GM23338 (cell line): ENCODE results near the gene FAHD1. TPM values are rescaled to one million over a fixed set of nuclear protein-coding genes. Genes with fewer than 3 reads are reported as not detected.
A peak's percentile ranks its signal among the peaks of the same experiment; 100 is the strongest.

Experiments
- ATAC-seq: fragments of 200-7000 bp; cut with Tn5 transposase; 3 replicates; pipeline ENCODE4 v1.9.1; 2020
- DNase-seq: peaks from one replicate; pipeline ENCODE4 v3.0.0-alpha.2; 2015; ENCODE audit warnings: low spot score
- H2AFZ ChIP-seq: fragments of 200-600 bp; sonication (generic); 2 replicates; pipeline ENCODE4 v1.8.0; 2016; ENCODE audit warnings: antibody characterized with exemption, mild to moderate bottlenecking, moderate library complexity
- H3F3A ChIP-seq: fragments of 200-600 bp; sonication (generic); replicated peaks from 2 replicates; pipeline ENCODE4 v1.8.0; 2017; ENCODE audit warnings: antibody characterized with exemption, mixed run types, low read depth
- H3K27ac ChIP-seq: fragments of 200-600 bp; sonication (generic); 2 replicates; pipeline ENCODE4 v1.6.1; 2016; ENCODE audit warnings: low read depth
- H3K27me3 ChIP-seq: fragments of 200-600 bp; sonication (generic); 2 replicates; pipeline ENCODE4 v1.8.0; 2016; ENCODE audit warnings: mild to moderate bottlenecking, mixed run types, moderate library complexity; ENCODE audit not compliant: insufficient read depth
- H3K36me3 ChIP-seq: fragments of 200-600 bp; sonication (generic); 2 replicates; pipeline ENCODE4 v1.8.0; 2016; ENCODE audit warnings: mild to moderate bottlenecking; ENCODE audit not compliant: insufficient read depth
- H3K4me1 ChIP-seq: fragments of 200-600 bp; sonication (generic); 2 replicates; pipeline ENCODE4 v1.8.0; 2016; ENCODE audit warnings: mild to moderate bottlenecking, moderate library complexity; ENCODE audit not compliant: insufficient read depth
- H3K4me2 ChIP-seq: fragments of 200-600 bp; sonication (generic); 2 replicates; pipeline ENCODE4 v1.7.1; 2017; ENCODE audit warnings: mixed run types
- H3K4me3 ChIP-seq: fragments of 200-600 bp; sonication (generic); 2 replicates; pipeline ENCODE4 v1.6.1; 2016; ENCODE audit warnings: mixed run types
- H3K79me2 ChIP-seq: fragments of 200-600 bp; sonication (generic); replicated peaks from 2 replicates; pipeline ENCODE4 v1.8.0; 2017; ENCODE audit warnings: mild to moderate bottlenecking; ENCODE audit not compliant: insufficient read depth
- H3K9me2 ChIP-seq: fragments of 200-600 bp; sonication (generic); 2 replicates; pipeline ENCODE4 v1.8.0; 2017; ENCODE audit not compliant: insufficient read depth
- H4K20me1 ChIP-seq: fragments of 200-600 bp; sonication (generic); replicated peaks from 2 replicates; pipeline ENCODE4 v1.8.0; 2017; ENCODE audit warnings: mild to moderate bottlenecking; ENCODE audit not compliant: insufficient read depth
- H3K27ac Mint-ChIP-seq: 2 replicates; pipeline ENCODE4 v1.8.0; 2020; ENCODE audit warnings: inconsistent platforms, mild to moderate bottlenecking, moderate library complexity, mixed read lengths
- H3K27me3 Mint-ChIP-seq: 3 replicates; pipeline ENCODE4 v1.8.0; 2022; ENCODE audit warnings: low read depth, mild to moderate bottlenecking, moderate library complexity, mixed read lengths, inconsistent platforms; ENCODE audit not compliant: insufficient read depth, poor library complexity
- H3K36me3 Mint-ChIP-seq: 3 replicates; pipeline ENCODE4 v1.8.0; 2021; ENCODE audit warnings: low read depth, mild to moderate bottlenecking, inconsistent platforms, moderate library complexity, mixed read lengths
- H3K4me1 Mint-ChIP-seq: 3 replicates; pipeline ENCODE4 v1.8.0; 2020; ENCODE audit warnings: mild to moderate bottlenecking, inconsistent platforms, mixed read lengths
- H3K4me3 Mint-ChIP-seq: 3 replicates; pipeline ENCODE4 v1.8.0; 2021; ENCODE audit warnings: moderate library complexity, mild to moderate bottlenecking, inconsistent platforms, mixed read lengths
- H3K9me3 Mint-ChIP-seq: 3 replicates; pipeline ENCODE4 v1.8.0; 2020; ENCODE audit warnings: moderate library complexity, mild to moderate bottlenecking, inconsistent platforms, mixed read lengths
- CTCF ChIP-seq, 2 experiments: fragments of 200-600 bp in 1 of 2; sonication (generic) in 1 of 2; conservative IDR thresholded peaks; 2 replicates each; pipeline versions ENCODE4 v1.5.1 to v1.6.1; 2016 to 2017; ENCODE audit warnings: antibody characterized with exemption in 2 of 2, low read depth in 2 of 2, mild to moderate bottlenecking in 2 of 2, moderate library complexity in 1 of 2
- ETS1 ChIP-seq: IDR thresholded peaks from 2 replicates; pipeline ENCODE4 v1.6.1; 2016; ENCODE audit warnings: antibody characterized with exemption
- EZH2phosphoT487 ChIP-seq: fragments of 200-600 bp; sonication (generic); IDR thresholded peaks from one replicate; pipeline ENCODE4 v1.8.1; 2018; ENCODE audit warnings: antibody characterized with exemption; ENCODE audit not compliant: unreplicated experiment
- NANOG ChIP-seq: IDR thresholded peaks from 2 replicates; pipeline ENCODE4 v1.6.1; 2016; ENCODE audit warnings: antibody characterized with exemption, borderline replicate concordance
- POLR2AphosphoS5 ChIP-seq: IDR thresholded peaks from 2 replicates; pipeline ENCODE4 v1.6.1; 2016; ENCODE audit warnings: antibody characterized with exemption, low read depth
- REST ChIP-seq: IDR thresholded peaks from one replicate; pipeline ENCODE4 v1.6.1; 2018; ENCODE audit warnings: antibody characterized with exemption; ENCODE audit not compliant: unreplicated experiment
- ZNF114 ChIP-seq: fragments of 250-450 bp; sonication (Bioruptor Pico); IDR thresholded peaks from 2 replicates; pipeline ENCODE4 v1.5.0; 2020; ENCODE audit warnings: mild to moderate bottlenecking, moderate library complexity
- ZNF331 ChIP-seq: fragments of 250-450 bp; sonication (Bioruptor Pico); IDR thresholded peaks from 2 replicates; pipeline ENCODE4 v1.5.0; 2020; ENCODE audit warnings: low read depth, mild to moderate bottlenecking, moderate library complexity
- polyA plus RNA-seq: library from polyadenylated mRNA; unstranded; fragments of >200 nt; fragmentation: Nextera tagmentation; extraction: Ambion mirVana; gene quantifications from 2 replicates; pipeline ENCODE4 v1.2.1, GENCODE V29; 2016
- total RNA-seq: library from RNA; depleted of rRNA; stranded (reverse); fragments of >200 nt; shearing (Covaris generic); gene quantifications from 2 replicates; pipeline ENCODE4 v1.2.3, GENCODE V29; 2014

FAHD1 gene
- total and polyA plus RNA-seq, 2 experiments from 2014 or later, result 21.0 to 23.9 TPM

- peaks cover 23% of the 10 kb centered on the region for H3K27me3 Mint-ChIP-seq
- H3K4me1 Mint-ChIP-seq, result peaks cover 9% of the 10 kb centered on the region
- 0 out of 2 replicates have a peak, but pooled peaks cover 6% of the 10 kb centered on the region for H3F3A ChIP-seq
- no peak for DNase-seq
- no peak overlapping the region for H3K27ac ChIP-seq
- H3K27ac Mint-ChIP-seq, result no peak overlapping the region
- no peak for ATAC-seq
- no peaks in the 10 kb centered on the region; the same call in 1 of the 2 replicates for H4K20me1 ChIP-seq
- H2AFZ ChIP-seq, result no peak overlapping the region
- no peaks in the 10 kb centered on the region for H3K9me2 ChIP-seq
- H3K79me2 ChIP-seq, result peaks cover 25% of the 10 kb centered on the region
- peaks cover 17% of the 10 kb centered on the region for H3K4me1 ChIP-seq
- TF ChIP-seq CTCF (conservative IDR thresholded peaks at IDR 0.05; ENCODE audit: low read depth in 2 of 2) (no peak), ZNF331 (CRISPR knock-in tag) (no peak), EZH2phosphoT487 (no peak), ETS1 (no peak), ZNF114 (CRISPR knock-in tag) (no peak), NANOG (no peak), POLR2AphosphoS5 (no peak), REST (no peak)
- H3K36me3 ChIP-seq, result no peaks in the 10 kb centered on the region
- peak overlapping the region; percentile 97; the same call in 1 of the 2 replicates for H3K4me2 ChIP-seq
- peak overlapping the region; percentile 97; the same call in 1 of the 2 replicates for H3K4me3 ChIP-seq
- peaks cover 2% of the 10 kb centered on the region; the same call in 1 of the 3 replicates for H3K36me3 Mint-ChIP-seq
- H3K9me3 Mint-ChIP-seq, result peaks cover 3% of the 10 kb centered on the region; the same call in 2 of the 3 replicates
- H3K27me3 ChIP-seq, result no peaks in the 10 kb centered on the region
- H3K4me3 Mint-ChIP-seq, result peak overlapping the region; percentile 91
These were observed 1.8 kb downstream of the FAHD1 start for GRCh38 chr16:1828645-1829410.
